Activated naive CD4-positive, alpha-beta T cell treated with anti-CD3 and anti-CD28 coated beads for 36 hours (primary cell): ENCODE results near the gene POLA2. TPM values are rescaled to one million over a fixed set of nuclear protein-coding genes. Genes with fewer than 3 reads are reported as not detected.
A peak's percentile ranks its signal among the peaks of the same experiment; 100 is the strongest.

ENCODE experiments used
- CTCF ChIA-PET: fragments of 350-600 bp; sonication (Branson Sonifier 250); formaldehyde crosslinking; loops from one replicate; lab custom pipeline; 2021; ENCODE audit warnings: antibody characterized with exemption; lab: Charles Lee
- DNase-seq: peaks from one replicate; pipeline ENCODE4 v3.0.0-alpha.2; 2020
- H3K27ac Mint-ChIP-seq: one replicate; pipeline ENCODE4 v1.8.0; 2021; ENCODE audit warnings: mild to moderate bottlenecking, mixed read lengths
- H3K27me3 Mint-ChIP-seq: one replicate; pipeline ENCODE4 v1.8.0; 2021; ENCODE audit warnings: low read depth, mixed read lengths
- H3K36me3 Mint-ChIP-seq: one replicate; pipeline ENCODE4 v1.8.0; 2021; ENCODE audit warnings: low read depth, mixed read lengths
- H3K4me1 Mint-ChIP-seq: one replicate; pipeline ENCODE4 v1.8.0; 2021; ENCODE audit warnings: low read depth, mixed read lengths
- H3K4me3 Mint-ChIP-seq: one replicate; pipeline ENCODE4 v1.8.0; 2021; ENCODE audit warnings: mild to moderate bottlenecking, moderate library complexity, mixed read lengths
- H3K9me3 Mint-ChIP-seq: one replicate; pipeline ENCODE4 v1.8.0; 2021; ENCODE audit warnings: mixed read lengths
- intact Hi-C: fragments of 100-400 bp; cut with micrococcal nuclease; formaldehyde crosslinking; loops from one replicate; pipeline ENCODE4 v1.15.1; 2023
- total RNA-seq, 2 experiments: library from RNA; stranded (reverse); gene quantifications; one replicate each; pipeline ENCODE4 v1.2.3, GENCODE V29; 2021

Gene POLA2
- total RNA-seq, 2 experiments from 2014 or later, result 65.1 to 67.0 TPM

DNA sequence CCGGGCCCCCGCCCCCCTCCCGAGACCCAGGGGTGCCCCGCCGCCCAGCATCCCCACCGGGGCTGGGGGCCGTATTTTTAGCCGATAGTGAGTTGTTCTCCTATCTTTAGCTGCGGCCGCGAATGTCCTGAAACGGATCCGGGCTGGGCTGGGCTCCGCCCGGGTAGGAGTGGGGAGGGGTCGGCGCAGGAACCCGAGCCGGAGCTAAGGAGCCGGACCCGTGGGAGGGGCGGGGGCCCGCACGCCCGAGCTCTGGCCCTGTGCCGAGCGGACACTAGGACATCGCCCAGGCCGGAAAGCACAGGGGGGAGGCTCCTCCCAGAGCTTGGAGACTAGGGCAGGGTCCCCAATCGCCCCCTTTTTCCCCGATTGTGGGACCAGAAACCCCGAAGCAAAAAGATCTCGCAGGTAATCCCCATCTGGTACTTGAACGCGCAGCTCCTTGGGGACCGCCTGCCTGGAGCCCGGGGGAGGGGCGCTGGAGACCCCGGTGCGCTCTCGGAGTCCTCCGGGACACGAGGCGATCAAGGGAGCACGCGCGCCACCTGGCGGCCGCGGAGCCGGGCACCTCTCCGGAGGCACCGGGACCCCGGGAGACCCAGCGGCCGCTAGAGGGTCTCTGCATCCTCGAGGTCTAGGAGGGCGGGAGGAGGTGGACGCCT lies 53.6 kb downstream of the POLA2 start:
- intact Hi-C loops, result loop anchor here (1.0 to 2.0 kb wide), 5 partner anchors 15 to 468 kb away; no protein-coding TSS in a partner anchor
- H3K9me3 Mint-ChIP-seq, result no peaks in the 10 kb centered on the region
- peaks cover 5% of the 10 kb centered on the region for H3K4me1 Mint-ChIP-seq
- peak overlapping the region; percentile 74 for H3K4me3 Mint-ChIP-seq
- peak; percentile 79 for DNase-seq
- CTCF ChIA-PET, result interaction anchor here (0.7 to 6.4 kb wide), 42 partner anchors 8 to 467 kb away, joined by 3 to 161 read pairs (median 4); partner anchors contain the start of genes DPF2, POLA2, TIGD3 and TM7SF2
- H3K36me3 Mint-ChIP-seq, result no peaks in the 10 kb centered on the region
- peaks cover 8% of the 10 kb centered on the region for H3K27me3 Mint-ChIP-seq
- H3K27ac Mint-ChIP-seq, result no peak overlapping the region

DNA sequence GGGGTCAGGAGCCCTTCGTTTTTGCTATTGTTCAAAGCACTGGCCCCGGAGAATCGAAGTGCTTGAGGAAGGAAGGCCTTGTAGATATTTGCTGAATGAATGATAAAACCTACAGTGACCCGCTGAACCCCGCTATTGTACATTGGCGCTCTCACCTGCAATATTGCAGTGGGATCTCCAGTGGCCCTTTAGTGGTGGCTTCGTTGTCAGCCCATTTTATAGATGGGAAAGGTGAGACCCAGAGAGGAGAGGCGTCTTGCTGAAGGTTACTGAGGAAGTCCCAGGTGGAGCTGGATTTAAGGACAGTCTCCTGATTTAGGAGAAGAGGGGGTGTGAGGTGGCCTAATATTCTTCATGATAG lies 54.1 kb downstream of the POLA2 start:
- Mint-ChIP-seq H3K36me3 (no peaks in the 10 kb centered on the region), H3K9me3 (no peaks in the 10 kb centered on the region), H3K27ac (no peak overlapping the region), H3K4me1 (peaks cover 5% of the 10 kb centered on the region), H3K27me3 (peaks cover 8% of the 10 kb centered on the region), H3K4me3 (peak overlapping the region; percentile 74)
- DNase-seq, result no peak
- intact Hi-C loops, result loop anchor here (1.0 to 2.0 kb wide), 5 partner anchors 14 to 469 kb away; no protein-coding TSS in a partner anchor
- CTCF ChIA-PET, result interaction anchor here (0.6 to 6.4 kb wide), 35 partner anchors 10 to 1615 kb away, joined by 3 to 161 read pairs (median 4); partner anchors contain the start of genes DPF2, POLA2 and TIGD3

DNA sequence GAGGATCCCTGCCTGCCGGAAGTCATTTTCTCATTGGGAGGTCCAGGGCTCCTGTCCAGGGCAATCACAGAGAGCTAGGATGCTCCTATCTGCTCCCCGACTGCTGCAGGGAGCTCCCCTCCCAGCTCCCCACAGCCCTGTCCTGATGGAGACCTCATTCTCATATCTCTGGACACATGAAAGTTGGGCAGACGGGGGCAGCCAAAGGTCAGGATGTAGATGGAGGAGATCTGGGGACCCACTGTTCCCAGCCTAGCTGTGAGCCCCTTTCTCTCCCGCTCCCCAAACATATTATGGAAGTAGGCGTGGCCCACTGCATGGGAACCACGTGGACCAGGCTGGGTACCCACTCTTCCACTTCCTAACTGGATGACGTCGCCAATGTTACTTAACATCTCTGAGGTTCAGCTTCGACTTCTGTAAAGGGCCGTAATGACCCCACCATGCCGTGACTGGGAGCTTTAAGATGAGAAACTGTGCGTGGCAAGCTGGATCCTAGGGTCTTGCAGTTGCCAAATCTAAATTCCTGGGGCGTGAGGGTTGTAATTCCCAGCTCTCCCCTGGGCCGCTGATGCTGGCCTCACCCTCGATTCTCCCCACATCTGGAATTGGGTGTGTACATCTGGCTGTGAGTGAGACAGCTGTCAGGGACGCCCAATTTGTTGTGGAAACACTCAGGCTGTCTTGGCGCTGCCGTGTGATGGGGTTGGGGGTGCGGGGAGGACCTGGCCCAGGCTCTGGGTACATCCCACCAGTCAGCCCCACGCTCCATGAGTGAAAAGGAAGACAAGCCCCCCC lies 54.7 kb downstream of the POLA2 start:
- CTCF ChIA-PET, result interaction anchor here (0.6 to 6.4 kb wide), 29 partner anchors 9 to 1615 kb away, joined by 3 to 161 read pairs (median 4); partner anchors contain the start of genes DPF2 and POLA2
- Mint-ChIP-seq H3K27ac (no peak overlapping the region), H3K9me3 (no peaks in the 10 kb centered on the region), H3K4me3 (peak overlapping the region; percentile 74), H3K36me3 (no peaks in the 10 kb centered on the region), H3K4me1 (peaks cover 5% of the 10 kb centered on the region), H3K27me3 (peaks cover 8% of the 10 kb centered on the region)
- intact Hi-C loops, result no loop called here
- no peak for DNase-seq

DNA sequence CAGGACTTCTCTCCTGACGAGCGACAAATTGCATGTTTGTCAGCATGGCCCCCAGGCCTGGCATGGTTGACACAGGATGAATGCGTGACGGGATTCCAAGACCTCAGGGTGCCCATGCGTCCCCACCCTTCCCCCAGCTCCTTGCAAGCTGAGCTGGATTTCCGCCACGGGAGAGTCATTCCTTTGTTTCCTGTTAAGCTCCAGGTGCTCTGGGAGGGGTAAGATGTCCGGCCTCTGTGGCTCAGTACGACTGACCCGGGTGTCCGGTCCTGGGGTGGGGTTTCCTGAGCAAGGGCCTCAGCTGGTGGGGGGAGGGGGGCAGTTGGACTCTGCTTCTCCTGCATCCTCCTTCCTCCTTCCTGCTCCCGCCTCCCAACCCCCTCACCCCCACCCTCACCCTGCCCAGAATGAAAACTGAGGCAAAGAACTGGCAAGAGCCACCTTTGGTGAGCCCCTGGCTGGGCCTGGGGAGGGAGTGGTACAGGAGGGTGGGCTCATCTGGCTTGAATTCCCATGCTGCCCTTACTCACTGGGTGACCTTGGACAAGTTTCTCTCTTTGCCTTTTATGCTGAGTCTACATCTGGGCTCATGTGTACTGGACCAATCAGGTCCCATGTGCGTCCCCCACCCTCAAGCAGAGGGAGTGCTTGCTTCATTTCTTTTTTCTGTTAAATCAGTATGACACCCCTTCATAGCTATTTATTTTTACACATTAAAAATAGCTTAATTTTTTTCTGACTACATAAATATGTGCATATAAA lies 55.4 kb downstream of the POLA2 start:
- H3K27me3 Mint-ChIP-seq, result peaks cover 8% of the 10 kb centered on the region
- intact Hi-C loops, result no loop called here
- no peaks in the 10 kb centered on the region for H3K36me3 Mint-ChIP-seq
- CTCF ChIA-PET, result interaction anchor here (0.6 to 6.4 kb wide), 12 partner anchors 8 to 207 kb away, joined by 3 to 161 read pairs (median 10); partner anchors contain the start of genes DPF2 and POLA2
- no peak overlapping the region for H3K4me3 Mint-ChIP-seq
- no peaks in the 10 kb centered on the region for H3K9me3 Mint-ChIP-seq
- H3K27ac Mint-ChIP-seq, result no peak overlapping the region
- H3K4me1 Mint-ChIP-seq, result peaks cover 5% of the 10 kb centered on the region
- no peak for DNase-seq

DNA sequence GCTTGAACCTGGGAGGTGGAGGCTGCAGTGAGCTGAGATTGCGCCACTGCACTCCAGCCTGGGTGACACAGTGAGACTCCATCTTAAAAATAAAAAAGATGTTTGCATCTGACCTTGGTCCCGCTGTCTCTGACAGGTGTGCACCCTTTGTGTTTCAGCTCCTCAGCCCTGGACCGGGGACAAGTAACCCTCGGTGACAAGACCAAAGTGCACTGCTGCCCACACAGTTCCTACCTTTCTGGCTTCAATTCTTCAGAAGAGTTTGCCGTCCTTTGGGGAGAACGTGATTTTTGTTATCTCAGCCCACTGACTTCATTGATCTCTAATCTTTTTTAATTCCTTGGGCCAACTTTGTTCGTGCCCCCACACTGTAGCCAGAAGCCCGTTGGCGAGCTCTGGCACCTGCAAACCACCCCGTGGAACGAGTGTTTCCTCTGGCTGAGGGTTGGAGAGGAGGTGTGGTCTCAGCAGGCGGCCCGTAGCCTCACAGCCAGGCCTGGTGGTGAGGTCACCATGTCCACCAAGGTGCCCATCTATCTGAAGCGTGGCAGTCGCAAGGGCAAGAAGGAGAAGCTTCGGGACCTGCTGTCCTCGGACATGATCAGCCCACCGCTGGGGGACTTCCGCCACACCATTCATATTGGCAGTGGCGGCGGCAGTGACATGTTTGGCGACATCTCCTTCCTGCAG lies 58.8 kb downstream of the POLA2 start:
- CTCF ChIA-PET, result interaction anchor here (0.5 to 0.8 kb wide), 2 partner anchors 95 to 270 kb away, joined by 4 read pairs; no protein-coding TSS in a partner anchor
- no peak overlapping the region for H3K4me3 Mint-ChIP-seq
- H3K27me3 Mint-ChIP-seq, result peaks cover 2% of the 10 kb centered on the region

DNA sequence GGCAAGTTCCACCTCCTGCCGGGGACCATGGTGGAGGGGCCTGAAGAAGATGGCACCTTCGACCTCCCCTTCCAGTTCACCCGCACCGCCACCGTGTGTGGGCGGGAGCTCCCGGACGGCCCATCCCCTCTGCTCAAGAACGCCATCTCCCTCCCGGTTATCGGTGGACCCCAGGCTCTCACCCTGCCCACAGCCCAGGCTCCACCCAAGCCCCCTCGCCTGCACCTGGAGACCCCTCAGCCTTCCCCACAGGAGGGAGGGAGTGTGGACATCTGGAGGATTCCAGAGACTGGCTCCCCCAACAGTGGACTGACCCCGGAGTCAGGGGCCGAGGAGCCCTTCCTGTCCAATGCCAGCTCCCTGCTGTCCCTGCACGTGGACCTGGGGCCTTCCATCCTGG lies 59.3 kb downstream of the POLA2 start:
- intact Hi-C loops, result no loop called here
- CTCF ChIA-PET, result interaction anchor here (0.8 kb wide), 1 partner anchor 95 kb away, joined by 4 read pairs; no protein-coding TSS in a partner anchor
- H3K4me1 Mint-ChIP-seq, result no peaks in the 10 kb centered on the region
- no peak for DNase-seq
- H3K27me3 Mint-ChIP-seq, result peaks cover 2% of the 10 kb centered on the region
- H3K4me3 Mint-ChIP-seq, result no peak overlapping the region
- H3K9me3 Mint-ChIP-seq, result no peaks in the 10 kb centered on the region
- no peak overlapping the region for H3K27ac Mint-ChIP-seq
- no peaks in the 10 kb centered on the region for H3K36me3 Mint-ChIP-seq

More for the DNA sequence above, 58.8 kb downstream of the POLA2 start:
- intact Hi-C loops, result no loop called here
- no peak for DNase-seq
- H3K9me3 Mint-ChIP-seq, result no peaks in the 10 kb centered on the region
- no peaks in the 10 kb centered on the region for H3K36me3 Mint-ChIP-seq
- H3K27ac Mint-ChIP-seq, result no peak overlapping the region
- peaks cover 2% of the 10 kb centered on the region for H3K4me1 Mint-ChIP-seq

DNA sequence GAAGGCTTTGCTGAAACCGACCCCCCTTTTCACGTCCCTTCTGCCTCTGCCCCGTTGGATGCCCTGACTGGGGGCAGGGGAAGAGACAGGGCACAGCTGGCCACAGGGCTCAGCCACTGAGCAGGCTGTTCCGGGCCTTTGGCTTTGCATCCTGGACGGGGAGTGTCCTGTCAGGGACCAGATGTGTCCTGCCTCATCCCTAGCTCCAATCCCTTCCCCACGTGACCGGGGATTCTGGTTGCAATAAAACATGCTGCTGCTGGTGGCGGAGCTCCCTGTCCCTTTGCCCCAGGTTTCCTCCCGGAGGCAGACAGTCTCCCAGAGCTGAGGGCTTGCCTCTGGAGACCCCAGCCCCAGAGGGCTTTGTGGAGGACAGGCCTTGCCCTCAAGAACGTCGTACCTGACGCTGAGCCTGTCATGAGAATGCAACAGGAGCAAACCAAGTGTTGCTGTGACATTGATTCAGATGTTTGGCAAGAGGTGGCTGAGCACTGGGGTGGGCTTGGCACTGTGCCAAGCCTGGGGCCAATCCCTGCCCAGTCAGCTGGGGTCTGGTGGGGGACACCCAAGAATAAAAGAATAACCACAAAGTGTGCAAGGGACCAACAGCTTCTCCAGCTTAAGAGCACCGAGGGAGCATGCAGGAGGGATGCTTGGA lies 60.2 kb downstream of the POLA2 start:
- Mint-ChIP-seq H3K4me3 (no peak overlapping the region), H3K9me3 (no peaks in the 10 kb centered on the region)

DNA sequence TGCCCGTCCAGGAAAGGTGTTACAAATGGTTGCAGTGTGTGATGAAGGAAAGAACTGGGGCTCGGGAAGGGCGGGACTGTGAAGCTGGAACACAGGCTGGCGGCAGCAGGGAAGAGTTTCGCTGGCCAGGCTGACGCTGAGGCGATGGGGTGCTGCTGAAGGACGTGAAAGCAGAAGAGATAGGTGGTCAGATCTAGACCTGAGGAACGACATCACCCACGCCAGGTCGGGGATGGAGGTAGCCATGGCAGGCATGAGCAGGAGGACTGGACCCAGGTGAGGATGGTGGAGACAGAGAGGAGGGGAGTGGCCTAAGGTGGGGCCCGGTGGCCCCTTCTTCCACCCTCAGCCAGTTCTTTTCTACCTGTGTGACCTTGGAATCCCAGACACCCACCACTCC lies 62.1 kb downstream of the POLA2 start:
- CTCF ChIA-PET, result interaction anchor here (0.7 kb wide), 1 partner anchor 9 kb away, joined by 3 read pairs; the partner anchor contains the start of gene CDC42EP2
- intact Hi-C loops, result no loop called here
- Mint-ChIP-seq H3K36me3 (no peaks in the 10 kb centered on the region), H3K4me3 (no peak overlapping the region), H3K4me1 (no peaks in the 10 kb centered on the region), H3K27ac (no peak overlapping the region), H3K27me3 (no peaks in the 10 kb centered on the region), H3K9me3 (no peaks in the 10 kb centered on the region)
- no peak for DNase-seq

More for the DNA sequence above, 60.2 kb downstream of the POLA2 start:
- Mint-ChIP-seq H3K4me1 (no peaks in the 10 kb centered on the region), H3K27me3 (no peaks in the 10 kb centered on the region), H3K27ac (no peak overlapping the region), H3K36me3 (no peaks in the 10 kb centered on the region)
- CTCF ChIA-PET, result interaction anchor here (0.5 kb wide), 1 partner anchor 87 kb away, joined by 4 read pairs; no protein-coding TSS in a partner anchor
- no peak for DNase-seq
- intact Hi-C loops, result no loop called here

DNA sequence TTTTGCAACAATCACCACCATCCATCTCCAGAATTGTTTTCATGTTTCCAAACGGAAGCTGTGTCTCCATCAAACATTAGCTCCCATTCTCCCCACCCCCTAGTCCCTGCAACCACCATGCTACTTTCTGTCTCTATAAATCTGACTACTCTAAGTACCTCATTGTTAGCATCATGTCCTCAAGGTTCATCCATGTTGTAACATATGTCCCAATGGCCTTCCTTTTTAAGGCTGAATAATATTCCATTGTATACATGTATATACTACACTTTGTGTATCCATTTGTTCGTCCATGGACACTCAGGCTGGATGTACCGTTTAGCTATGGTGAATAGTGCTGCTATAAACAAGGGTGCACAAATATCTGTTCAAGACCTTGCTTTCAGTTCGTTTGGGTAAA lies 63.7 kb downstream of the POLA2 start:
- intact Hi-C loops, result no loop called here
- CTCF ChIA-PET, result interaction anchor here (1.3 kb wide), 1 partner anchor 9 kb away, joined by 9 read pairs; no protein-coding TSS in a partner anchor

DNA sequence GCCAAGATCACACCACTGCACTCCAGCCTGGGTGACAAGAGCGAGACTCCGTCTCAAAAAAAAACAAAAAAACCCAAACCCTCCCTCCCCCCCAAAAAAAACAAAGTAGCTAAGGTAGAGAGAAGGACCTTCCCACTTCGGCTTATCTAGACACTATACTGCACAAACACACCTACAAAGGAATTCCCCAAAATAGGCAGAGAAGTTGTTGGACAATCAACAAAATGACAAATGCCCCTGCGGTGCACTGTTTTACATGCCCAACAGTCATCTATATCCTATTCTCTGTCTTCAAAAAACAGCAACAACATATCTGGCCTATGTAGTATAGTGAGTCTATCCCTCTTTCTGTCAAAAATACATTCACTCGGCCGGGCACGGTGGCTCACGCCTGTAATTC lies 65.3 kb downstream of the POLA2 start:
- Mint-ChIP-seq H3K27me3 (no peaks in the 10 kb centered on the region), H3K36me3 (no peaks in the 10 kb centered on the region), H3K4me1 (peaks cover 6% of the 10 kb centered on the region), H3K4me3 (no peak overlapping the region), H3K9me3 (no peaks in the 10 kb centered on the region), H3K27ac (no peak overlapping the region)
- CTCF ChIA-PET, result interaction anchor here (0.6 to 9.2 kb wide), 2 partner anchors 10 to 40 kb away, joined by 4 to 161 read pairs; partner anchors contain the start of gene CDC42EP2
- intact Hi-C loops, result no loop called here
- DNase-seq, result no peak

More for the DNA sequence above, 63.7 kb downstream of the POLA2 start:
- H3K27me3 Mint-ChIP-seq, result no peaks in the 10 kb centered on the region
- no peak overlapping the region for H3K27ac Mint-ChIP-seq
- no peaks in the 10 kb centered on the region for H3K36me3 Mint-ChIP-seq
- DNase-seq, result no peak
- H3K9me3 Mint-ChIP-seq, result no peaks in the 10 kb centered on the region
- H3K4me1 Mint-ChIP-seq, result peaks cover 6% of the 10 kb centered on the region
- H3K4me3 Mint-ChIP-seq, result no peak overlapping the region

DNA sequence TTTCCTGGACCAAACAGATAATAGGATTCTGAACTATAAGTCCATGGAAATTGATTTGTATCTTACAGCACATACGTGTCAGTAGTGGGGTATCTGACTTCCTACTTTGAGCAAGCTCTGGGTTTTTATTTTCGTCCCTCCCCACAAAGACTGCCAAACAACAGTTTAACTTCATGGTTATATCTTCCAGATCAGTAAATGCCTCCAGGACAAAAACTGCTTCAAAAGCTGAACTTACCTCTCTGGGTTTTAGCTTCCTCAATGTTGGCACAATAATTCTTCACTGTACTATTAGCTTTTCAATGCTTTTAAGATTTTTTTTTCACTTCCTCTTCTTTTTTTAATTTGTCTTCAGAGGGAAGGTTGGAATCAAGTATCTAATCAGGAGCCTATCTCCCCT lies 67.7 kb downstream of the POLA2 start:
- no peaks in the 10 kb centered on the region for H3K27me3 Mint-ChIP-seq
- CTCF ChIA-PET, result interaction anchor here (0.5 to 9.2 kb wide), 46 partner anchors 9 to 514 kb away, joined by 3 to 161 read pairs (median 4); partner anchors contain the start of genes CDC42EP2 and POLA2
- H3K9me3 Mint-ChIP-seq, result no peaks in the 10 kb centered on the region
- H3K4me1 Mint-ChIP-seq, result peaks cover 6% of the 10 kb centered on the region
- no peak overlapping the region for H3K4me3 Mint-ChIP-seq
- H3K36me3 Mint-ChIP-seq, result peaks cover 2% of the 10 kb centered on the region
- intact Hi-C loops, result no loop called here
- no peak for DNase-seq
- no peak overlapping the region for H3K27ac Mint-ChIP-seq
